GM13976 (cell line): ENCODE data around the gene PEX10.

Source experiments
- DNase-seq: peaks from one replicate; pipeline ENCODE4 v3.0.0; 2012; ENCODE audit warnings: low spot score
- in situ Hi-C: fragments of 300-500 bp; cut with MboI; formaldehyde crosslinking; loops from one replicate; pipeline ENCODE4 v1.12.0; 2022; ENCODE audit warnings: low sequenced_read_pairs, mixed read lengths, inconsistent platforms; ENCODE audit not compliant: unreplicated experiment
- TF ChIP-seq, protein P1 (sequence below): IDR thresholded peaks from 2 replicates; pipeline ENCODE4 v1.5.1; 2012; ENCODE audit warnings: borderline replicate concordance, mild to moderate bottlenecking; ENCODE audit not compliant: insufficient read depth; ENCODE audit errors: extremely low read depth, missing control alignments, control extremely low read depth

The PEX10 gene

GRCh38 chr1:2375246-2375922 is 37.0 kb downstream of the PEX10 start:
- DNase-seq = no peak
- in situ Hi-C loops = loop anchor here (5.0 kb wide), 1 partner anchor 183 kb away; the partner anchor contains the start of gene FAAP20
- TF ChIP-seq, protein P1, sequence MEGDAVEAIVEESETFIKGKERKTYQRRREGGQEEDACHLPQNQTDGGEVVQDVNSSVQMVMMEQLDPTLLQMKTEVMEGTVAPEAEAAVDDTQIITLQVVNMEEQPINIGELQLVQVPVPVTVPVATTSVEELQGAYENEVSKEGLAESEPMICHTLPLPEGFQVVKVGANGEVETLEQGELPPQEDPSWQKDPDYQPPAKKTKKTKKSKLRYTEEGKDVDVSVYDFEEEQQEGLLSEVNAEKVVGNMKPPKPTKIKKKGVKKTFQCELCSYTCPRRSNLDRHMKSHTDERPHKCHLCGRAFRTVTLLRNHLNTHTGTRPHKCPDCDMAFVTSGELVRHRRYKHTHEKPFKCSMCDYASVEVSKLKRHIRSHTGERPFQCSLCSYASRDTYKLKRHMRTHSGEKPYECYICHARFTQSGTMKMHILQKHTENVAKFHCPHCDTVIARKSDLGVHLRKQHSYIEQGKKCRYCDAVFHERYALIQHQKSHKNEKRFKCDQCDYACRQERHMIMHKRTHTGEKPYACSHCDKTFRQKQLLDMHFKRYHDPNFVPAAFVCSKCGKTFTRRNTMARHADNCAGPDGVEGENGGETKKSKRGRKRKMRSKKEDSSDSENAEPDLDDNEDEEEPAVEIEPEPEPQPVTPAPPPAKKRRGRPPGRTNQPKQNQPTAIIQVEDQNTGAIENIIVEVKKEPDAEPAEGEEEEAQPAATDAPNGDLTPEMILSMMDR = no peak

DNA sequence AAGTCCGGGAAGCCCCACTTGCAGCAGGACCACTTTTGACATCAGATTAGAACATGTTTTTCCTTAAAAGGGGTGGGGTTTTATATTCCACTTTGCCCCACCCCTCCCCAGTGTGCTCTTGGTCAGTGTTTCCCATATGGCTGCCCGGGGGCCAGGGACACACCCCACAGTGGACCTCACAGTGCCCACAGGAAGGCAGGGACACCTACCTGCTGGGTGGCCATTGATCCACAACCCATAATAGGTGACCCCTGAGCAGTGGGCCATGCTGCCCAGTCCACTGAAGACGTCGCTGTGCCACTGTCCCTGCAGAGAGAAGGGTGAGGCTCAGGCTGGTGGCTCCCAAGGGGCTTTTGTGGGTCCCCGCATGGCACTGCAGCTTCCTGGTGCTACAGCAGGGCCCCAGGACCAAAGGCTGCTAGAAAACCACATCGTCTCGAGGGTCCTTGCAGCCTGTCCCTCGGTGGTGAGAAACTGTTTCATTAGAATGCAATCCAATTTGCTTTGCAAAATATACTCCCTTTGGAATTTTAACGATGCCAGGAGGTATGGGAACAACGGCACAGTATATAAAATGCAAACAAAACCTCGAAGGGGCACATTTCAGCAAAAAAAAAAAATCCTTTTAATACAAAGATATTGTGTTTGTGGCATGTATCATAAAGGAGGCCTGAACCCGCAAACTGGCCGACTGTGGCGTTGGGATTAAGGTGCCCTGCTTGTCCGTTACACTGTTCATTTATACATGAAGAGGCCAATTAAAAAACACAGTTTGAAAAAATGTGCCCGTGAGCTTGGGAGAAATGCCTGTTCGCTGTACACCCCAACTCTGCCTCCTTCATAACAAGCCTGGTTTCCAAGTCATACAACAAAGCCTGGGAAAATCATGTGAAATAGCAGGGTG is 37.9 kb downstream of the PEX10 start:
- in situ Hi-C loops = loop anchor here (5.0 kb wide), 1 partner anchor 182 kb away; the partner anchor contains the start of gene FAAP20
- DNase-seq = no peak
- TF ChIP-seq, protein P1 = no peak

- DNase-seq = no peak
- in situ Hi-C loops = no loop called here
- TF ChIP-seq, protein P1 = no peak
These were observed 38.7 kb downstream of the PEX10 start for GRCh38 chr1:2373551-2374251.

DNA sequence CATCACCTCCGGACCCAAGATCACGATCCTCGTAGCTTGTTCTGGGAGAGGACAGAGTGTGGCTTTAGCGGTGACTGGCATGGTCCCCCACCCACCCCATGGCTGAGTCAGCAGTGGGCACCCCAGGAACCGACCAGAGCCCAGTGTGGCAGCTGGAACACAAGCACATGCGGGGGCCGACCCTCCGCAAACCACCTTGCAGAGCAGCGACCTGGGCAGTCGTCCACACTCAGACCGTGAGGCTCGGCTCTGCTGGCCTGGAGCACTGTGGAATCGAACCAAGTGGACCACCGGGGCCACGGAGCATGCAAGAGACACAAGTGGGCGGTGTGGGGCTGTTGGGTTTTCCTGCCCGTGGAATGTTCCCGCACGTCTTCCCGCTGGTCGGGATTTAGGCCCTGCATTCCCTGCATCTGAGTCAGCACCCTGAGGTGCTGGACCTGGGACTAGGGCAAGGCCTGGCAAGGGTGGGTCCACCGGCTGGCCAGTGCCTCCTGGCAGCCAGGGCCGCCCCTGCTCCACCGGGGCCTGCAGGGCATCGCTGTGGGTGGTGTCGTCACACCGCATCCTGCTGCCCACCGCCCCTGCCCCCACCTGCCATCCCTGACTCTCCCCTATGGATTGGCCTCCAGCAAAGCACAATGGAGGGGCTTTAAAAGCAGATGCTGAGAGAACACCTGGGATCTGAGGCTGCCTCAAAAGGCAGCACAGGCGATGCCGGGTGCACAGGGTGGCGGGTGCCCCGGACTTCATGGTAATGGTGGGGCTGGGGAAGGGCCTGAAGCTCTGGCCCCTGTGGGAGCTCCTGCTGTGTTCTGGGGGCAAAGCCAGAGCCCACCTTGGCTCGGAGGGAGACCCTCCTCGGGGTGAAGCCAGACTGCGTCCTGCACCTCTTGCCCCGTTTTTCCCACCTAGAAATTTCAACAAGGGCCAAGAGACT is 39.5 kb downstream of the PEX10 start:
- DNase-seq = no peak
- in situ Hi-C loops = no loop called here

DNA sequence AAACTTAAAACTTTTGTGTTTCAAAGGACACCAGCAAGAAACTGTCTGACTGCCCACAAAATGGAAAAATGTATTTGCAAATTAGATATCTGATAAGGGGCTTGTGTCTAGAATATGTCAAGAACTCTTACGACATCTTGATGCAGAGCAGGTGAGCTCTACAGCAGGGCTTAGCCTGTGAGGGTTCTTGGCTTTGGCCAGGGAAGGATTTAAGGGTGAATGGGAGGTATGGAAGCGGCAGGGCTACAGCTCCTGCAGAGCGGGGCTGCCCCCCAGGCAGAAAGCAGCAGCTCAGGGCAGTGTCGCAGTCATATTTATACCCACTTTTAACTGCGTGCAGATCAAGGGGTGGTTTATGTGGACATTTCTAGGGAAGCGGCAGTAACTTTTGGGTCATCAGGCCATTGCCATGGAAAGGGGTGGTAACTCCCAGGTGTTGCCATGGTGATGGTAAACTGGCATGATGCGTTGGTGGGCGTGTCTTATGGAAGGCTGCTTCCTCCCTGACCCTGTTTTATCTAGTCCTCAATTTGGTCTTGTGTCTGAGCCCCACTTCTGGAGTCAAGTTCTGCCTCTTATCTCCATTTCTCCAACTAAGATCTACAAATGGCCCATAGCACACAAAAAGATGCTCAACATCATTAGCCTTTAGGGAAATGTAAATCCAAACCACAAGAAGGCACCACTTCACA is 44.2 kb downstream of the PEX10 start:
- TF ChIP-seq, protein P1 = no peak
- DNase-seq = no peak
- in situ Hi-C loops = no loop called here

More for the DNA sequence above, 39.5 kb downstream of the PEX10 start:
- TF ChIP-seq, protein P1 = no peak
